Keratinocyte (primary cell): Measurements from ENCODE around the gene FEM1A. TPM values are rescaled to one million over a fixed set of nuclear protein-coding genes. Genes with fewer than 3 reads are reported as not detected.

Experiments
- DNase-seq: peaks from one replicate; pipeline ENCODE4 v3.0.0-alpha.2; 2011; ENCODE audit warnings: low read depth, missing footprints, low spot score
- FAIRE-seq: peaks from 2 replicates; lab custom pipeline; 2011; peaks lifted over from hg19 to GRCh38; lab: Jason Lieb, UNC
- H2AFZ ChIP-seq: 2 replicates; pipeline ENCODE4 v1.6.0; 2012; ENCODE audit warnings: low read length, control low read depth, inconsistent platforms; ENCODE audit not compliant: control insufficient read depth
- H3K27ac ChIP-seq: 2 replicates; pipeline ENCODE4 v1.5.1; 2011; ENCODE audit warnings: low read length; ENCODE audit not compliant: control insufficient read depth, insufficient read depth
- H3K27me3 ChIP-seq: 3 replicates; pipeline ENCODE4 v1.6.0; 2011; ENCODE audit warnings: low read length; ENCODE audit not compliant: control insufficient read depth, insufficient read depth; ENCODE audit errors: extremely low read depth
- H3K36me3 ChIP-seq, 2 experiments: 2 replicates in 1 of 2; 3 replicates in 1 of 2; pipeline ENCODE4 v1.5.1; 2011; ENCODE audit warnings: low read length in 2 of 2, mild to moderate bottlenecking in 1 of 2; ENCODE audit not compliant: control insufficient read depth in 2 of 2, insufficient read depth in 2 of 2; ENCODE audit errors: extremely low read depth in 1 of 2
- H3K4me1 ChIP-seq: 3 replicates; pipeline ENCODE4 v1.5.1; 2011; ENCODE audit warnings: low read length; ENCODE audit not compliant: control insufficient read depth, insufficient read depth; ENCODE audit errors: extremely low read depth
- H3K4me2 ChIP-seq: 3 replicates; pipeline ENCODE4 v1.6.0; 2011; ENCODE audit warnings: low read depth, low read length; ENCODE audit not compliant: control insufficient read depth, insufficient read depth; ENCODE audit errors: extremely low read depth
- H3K4me3 ChIP-seq, 3 experiments: fragments of 200-600 bp in 1 of 3; sonication (generic) in 1 of 3; 2 replicates in 2 of 3; 3 replicates in 1 of 3; pipeline ENCODE4 v1.5.1; 2011 to 2016; ENCODE audit warnings: low read length in 3 of 3, mild to moderate bottlenecking in 3 of 3, control low read depth in 2 of 3, inconsistent platforms in 1 of 3, low read depth in 1 of 3, mixed read lengths in 1 of 3, mixed run types in 1 of 3, moderate library complexity in 1 of 3; ENCODE audit not compliant: control insufficient read depth in 2 of 3, insufficient read depth in 2 of 3; ENCODE audit errors: extremely low read depth in 1 of 3
- H3K79me2 ChIP-seq: 2 replicates; pipeline ENCODE4 v1.6.0; 2012; ENCODE audit warnings: low read length; ENCODE audit not compliant: control insufficient read depth, insufficient read depth
- H3K9ac ChIP-seq: 3 replicates; pipeline ENCODE4 v1.6.0; 2011; ENCODE audit warnings: low read length; ENCODE audit not compliant: control insufficient read depth, insufficient read depth; ENCODE audit errors: extremely low read depth
- H3K9me1 ChIP-seq: 3 replicates; pipeline ENCODE4 v1.6.0; 2011; ENCODE audit warnings: low read length; ENCODE audit not compliant: control insufficient read depth, insufficient read depth; ENCODE audit errors: extremely low read depth
- H3K9me3 ChIP-seq: 2 replicates; pipeline ENCODE4 v1.5.1; 2012; ENCODE audit warnings: low read depth, low read length; ENCODE audit not compliant: control insufficient read depth
- H4K20me1 ChIP-seq: 3 replicates; pipeline ENCODE4 v1.6.0; 2011; ENCODE audit warnings: low read length; ENCODE audit not compliant: control insufficient read depth, insufficient read depth; ENCODE audit errors: extremely low read depth
- EZH2 ChIP-seq: IDR thresholded peaks from one replicate; pipeline ENCODE4 v1.6.1; 2012; ENCODE audit warnings: inconsistent platforms, mild to moderate bottlenecking, low read length, moderate library complexity
- dilution Hi-C: fragments of 300-500 bp; cut with MboI; formaldehyde crosslinking; loops from one replicate; pipeline ENCODE4 v1.7.0; 2020; ENCODE audit warnings: low sequenced_read_pairs; ENCODE audit not compliant: extremely low pct_ligation_motif_present
- polyA plus RNA-seq, 5 experiments: library from polyadenylated mRNA; depleted of rRNA in 3 of 5; stranded (reverse) in 3 of 5; stranded (forward) in 1 of 5; unstranded in 1 of 5; fragments of >200 nt; gene quantifications; 1 replicate in 1 of 5; 2 replicates in 3 of 5; 3 replicates in 1 of 5; pipeline versions ENCODE4 v1.2.1 to v1.2.3, GENCODE V29; 2011 to 2012; ENCODE audit warnings: missing spikeins in 2 of 5, low read depth in 1 of 5, low replicate concordance in 1 of 5
- TF ChIP-seq, protein P1 (sequence below), 3 experiments: IDR thresholded peaks in 1 of 3; conservative IDR thresholded peaks in 1 of 3; optimal IDR thresholded peaks in 1 of 3; 2 replicates in 2 of 3; 3 replicates in 1 of 3; pipeline versions ENCODE3 to v1.5.1; 2011; ENCODE audit warnings: low read length in 3 of 3, mild to moderate bottlenecking in 3 of 3, moderate library complexity in 2 of 3, control low read depth in 1 of 3, inconsistent platforms in 1 of 3; ENCODE audit not compliant: insufficient read depth in 2 of 3; ENCODE audit errors: extremely low read depth in 1 of 3

The FEM1A gene
- polyA plus RNA-seq, 1 donor (not counting 4 experiments of a cell fraction or from before 2014, with no cell fraction given), result 3.5 TPM

DNA sequence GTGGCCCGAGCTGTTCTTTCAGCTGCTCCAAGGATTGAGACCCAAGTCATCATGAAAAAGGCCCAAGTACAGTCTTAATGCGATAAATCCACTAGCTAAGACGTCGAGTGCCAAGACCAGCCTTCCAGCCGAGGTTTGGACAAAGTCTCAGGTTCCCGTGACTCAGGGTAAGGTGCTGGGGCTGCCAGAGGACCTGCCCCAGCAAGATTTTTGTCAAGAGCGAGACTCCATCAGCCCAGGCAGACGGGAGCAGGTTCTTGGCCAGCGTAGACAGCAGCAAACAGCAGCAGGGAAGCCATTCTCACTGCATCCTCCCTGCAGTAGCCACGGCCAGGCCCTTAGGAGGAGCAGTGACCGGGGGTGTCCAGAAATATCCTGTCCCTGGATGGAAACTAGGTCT is 3.4 kb downstream of the FEM1A start:
- Histone ChIP-seq H3K27me3 (no peaks in the 10 kb centered on the region), H3K27ac (peak overlapping the region; percentile 76), H3K4me2 (peak overlapping the region; percentile 93), H3K9me3 (no peaks in the 10 kb centered on the region), H3K36me3 (peaks cover 2 to 10% of the 10 kb centered on the region in 2 experiments), H3K9me1 (no peaks in the 10 kb centered on the region), H4K20me1 (no peaks in the 10 kb centered on the region), H3K4me1 (peaks cover 36% of the 10 kb centered on the region), H2AFZ (no peak overlapping the region), H3K4me3 (peak overlapping the region in 2 of 3 experiments; percentile 55 to 57), H3K9ac (peak overlapping the region; percentile 69), H3K79me2 (peaks cover 49% of the 10 kb centered on the region)
- DNase-seq (no peak), FAIRE-seq (peak; percentile 36)
- no peak for TF ChIP-seq EZH2
- TF ChIP-seq, protein P1, sequence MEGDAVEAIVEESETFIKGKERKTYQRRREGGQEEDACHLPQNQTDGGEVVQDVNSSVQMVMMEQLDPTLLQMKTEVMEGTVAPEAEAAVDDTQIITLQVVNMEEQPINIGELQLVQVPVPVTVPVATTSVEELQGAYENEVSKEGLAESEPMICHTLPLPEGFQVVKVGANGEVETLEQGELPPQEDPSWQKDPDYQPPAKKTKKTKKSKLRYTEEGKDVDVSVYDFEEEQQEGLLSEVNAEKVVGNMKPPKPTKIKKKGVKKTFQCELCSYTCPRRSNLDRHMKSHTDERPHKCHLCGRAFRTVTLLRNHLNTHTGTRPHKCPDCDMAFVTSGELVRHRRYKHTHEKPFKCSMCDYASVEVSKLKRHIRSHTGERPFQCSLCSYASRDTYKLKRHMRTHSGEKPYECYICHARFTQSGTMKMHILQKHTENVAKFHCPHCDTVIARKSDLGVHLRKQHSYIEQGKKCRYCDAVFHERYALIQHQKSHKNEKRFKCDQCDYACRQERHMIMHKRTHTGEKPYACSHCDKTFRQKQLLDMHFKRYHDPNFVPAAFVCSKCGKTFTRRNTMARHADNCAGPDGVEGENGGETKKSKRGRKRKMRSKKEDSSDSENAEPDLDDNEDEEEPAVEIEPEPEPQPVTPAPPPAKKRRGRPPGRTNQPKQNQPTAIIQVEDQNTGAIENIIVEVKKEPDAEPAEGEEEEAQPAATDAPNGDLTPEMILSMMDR (optimal IDR thresholded peaks at IDR 0.05 in 1 of 3, IDR thresholded peaks at IDR 0.05 in 1 of 3, conservative IDR thresholded peaks at IDR 0.05 in 1 of 3; ENCODE audit: extremely low read depth in 1 of 3, insufficient read depth in 2 of 3, low read length in 3 of 3), result no peak
- dilution Hi-C loops, result no loop called here

DNA sequence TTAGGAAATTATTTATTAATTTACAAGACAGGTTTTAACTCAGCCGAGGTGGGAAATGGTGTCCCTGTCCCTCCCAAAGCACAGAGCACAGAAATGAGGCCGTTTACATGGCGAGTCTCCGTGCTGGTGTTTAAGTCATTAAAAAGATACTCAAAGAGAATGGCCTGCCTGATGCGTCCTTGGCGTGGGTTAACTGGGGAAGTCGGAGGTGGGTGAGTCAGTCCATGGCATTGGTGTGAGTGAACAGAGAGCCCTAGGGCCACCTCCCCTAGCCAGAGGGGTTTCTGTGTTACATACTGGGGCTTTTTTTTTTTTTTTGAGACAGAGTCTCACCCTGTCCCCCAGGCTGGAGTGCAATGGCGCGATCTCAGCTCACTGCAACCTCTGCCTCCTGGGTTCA is 3.9 kb downstream of the FEM1A start:
- H3K4me1 ChIP-seq, result peaks cover 39% of the 10 kb centered on the region
- H3K4me2 ChIP-seq, result peak overlapping the region; percentile 93
- H3K4me3 ChIP-seq, result peak overlapping the region in 2 of 3 experiments; percentile 55 to 57
- DNase-seq (no peak), FAIRE-seq (no peak)
- no peaks in the 10 kb centered on the region for H4K20me1 ChIP-seq
- H3K9ac ChIP-seq, result peak overlapping the region; percentile 69
- H2AFZ ChIP-seq, result no peak overlapping the region
- no peaks in the 10 kb centered on the region for H3K9me3 ChIP-seq
- no peaks in the 10 kb centered on the region for H3K27me3 ChIP-seq
- TF ChIP-seq, protein P1 (optimal IDR thresholded peaks at IDR 0.05 in 1 of 3, IDR thresholded peaks at IDR 0.05 in 1 of 3, conservative IDR thresholded peaks at IDR 0.05 in 1 of 3; ENCODE audit: extremely low read depth in 1 of 3, insufficient read depth in 2 of 3, low read length in 3 of 3), result no peak
- TF ChIP-seq EZH2, result no peak
- H3K36me3 ChIP-seq, result peaks cover 2 to 10% of the 10 kb centered on the region in 2 experiments
- peak overlapping the region; percentile 76 for H3K27ac ChIP-seq
- peaks cover 49% of the 10 kb centered on the region for H3K79me2 ChIP-seq
- dilution Hi-C loops, result no loop called here
- H3K9me1 ChIP-seq, result no peaks in the 10 kb centered on the region
